OCI-LY3 (cell line): Measurements from ENCODE around the gene TXNL4A.

Source experiments
- CTCF ChIP-seq: fragments of 200-600, 300-600 bp; sonication (generic); IDR thresholded peaks from 2 replicates; pipeline ENCODE4 v1.5.1; 2014; ENCODE audit warnings: antibody characterized with exemption, low read length, low read depth
- EZH2phosphoT487 ChIP-seq: fragments of 200-600 bp; shearing (Covaris generic); IDR thresholded peaks from 2 replicates; pipeline ENCODE4 v1.6.1; 2018; ENCODE audit warnings: antibody characterized with exemption, mixed run types, low read depth

- no peak for TF ChIP-seq CTCF
- no peak for TF ChIP-seq EZH2phosphoT487
Measured at GRCh38 chr18:79964330-79965118, 23.8 kb downstream of the TXNL4A start, which contains the start of gene HSBP1L1.
